Natural killer cell (primary cell): ENCODE results near the gene CDH20. TPM values are rescaled to one million over a fixed set of nuclear protein-coding genes. Genes with fewer than 3 reads are reported as not detected.

Source experiments
- ATAC-seq, 3 donors: fragments of 150-1000 bp in 2 of 3; fragments of 200-7000 bp in 1 of 3; cut with Tn5 transposase; 1 replicate in 1 of 3; 2 replicates in 2 of 3; pipeline ENCODE4 v1.10.0; 2021; ENCODE audit warnings: mild to moderate bottlenecking in 2 of 3, moderate library complexity in 2 of 3
- DNase-seq, 2 donors: peaks; one replicate each; pipeline versions ENCODE4 v3.0.0 to v3.0.0-alpha.2; 2013 to 2021; ENCODE audit warnings: mixed read lengths in 1 of 2
- H3K27ac ChIP-seq: one replicate; pipeline ENCODE4 v1.5.1; 2013; ENCODE audit warnings: mild to moderate bottlenecking, low read length
- H3K27me3 ChIP-seq: one replicate; pipeline ENCODE4 v1.6.1; 2013; ENCODE audit warnings: low read length; ENCODE audit not compliant: control insufficient read depth, insufficient read depth
- H3K36me3 ChIP-seq: one replicate; pipeline ENCODE4 v1.6.1; 2013; ENCODE audit warnings: low read length; ENCODE audit not compliant: control insufficient read depth, insufficient read depth
- H3K4me1 ChIP-seq: one replicate; pipeline ENCODE4 v1.6.1; 2013; ENCODE audit warnings: low read length; ENCODE audit not compliant: control insufficient read depth, insufficient read depth
- H3K4me3 ChIP-seq: one replicate; pipeline ENCODE4 v1.5.1; 2013; ENCODE audit warnings: low read length
- H3K9me3 ChIP-seq: one replicate; pipeline ENCODE4 v1.6.1; 2013; ENCODE audit warnings: low read length; ENCODE audit not compliant: control insufficient read depth, insufficient read depth
- H3K27ac Mint-ChIP-seq, 2 donors: one replicate each; pipeline ENCODE4 v1.8.0; 2022; ENCODE audit warnings: mild to moderate bottlenecking in 2 of 2, mixed read lengths in 2 of 2, moderate library complexity in 1 of 2
- H3K27me3 Mint-ChIP-seq, 2 donors: one replicate each; pipeline ENCODE4 v1.8.0; 2022; ENCODE audit warnings: low read depth in 2 of 2, mixed read lengths in 2 of 2
- H3K36me3 Mint-ChIP-seq: one replicate; pipeline ENCODE4 v1.8.0; 2022; ENCODE audit warnings: mixed read lengths
- H3K4me1 Mint-ChIP-seq, 2 donors: one replicate each; pipeline ENCODE4 v1.8.0; 2022; ENCODE audit warnings: mixed read lengths in 2 of 2
- H3K4me3 Mint-ChIP-seq: one replicate; pipeline ENCODE4 v1.8.0; 2022; ENCODE audit warnings: mild to moderate bottlenecking, moderate library complexity, mixed read lengths
- H3K9me3 Mint-ChIP-seq, 2 donors: one replicate each; pipeline ENCODE4 v1.8.0; 2022; ENCODE audit warnings: mixed read lengths in 2 of 2
- WGBS: methylation state at CpG from one replicate; pipeline ENCODE4 v1.1.7; 2013; ENCODE audit warnings: missing lambda C conversion rate; ENCODE audit not compliant: insufficient coverage; 5-methylcytosine and 5-hydroxymethylcytosine counted together
- intact Hi-C: fragments of 100-400 bp; cut with micrococcal nuclease; formaldehyde crosslinking; loops from one replicate; pipeline ENCODE4 v1.14.2; 2022
- total RNA-seq, 4 donors: library from RNA; stranded (reverse); fragments of 120-200 nt in 1 of 4; gene quantifications; one replicate each; pipeline versions ENCODE4 v1.2.3 to v1.2.4, GENCODE V29; 2013 to 2022
- TF ChIP-seq, protein P1 (sequence below): fragments of 200-600 bp; IDR thresholded peaks from one replicate; pipeline ENCODE4 v1.8.0; 2022; ENCODE audit warnings: antibody characterized with exemption

The CDH20 gene
- total RNA-seq, 3 donors from 2014 or later (not counting 1 experiment from before 2014, with no cell fraction given), result 0.09 to 0.10 TPM; not detected in 1

DNA sequence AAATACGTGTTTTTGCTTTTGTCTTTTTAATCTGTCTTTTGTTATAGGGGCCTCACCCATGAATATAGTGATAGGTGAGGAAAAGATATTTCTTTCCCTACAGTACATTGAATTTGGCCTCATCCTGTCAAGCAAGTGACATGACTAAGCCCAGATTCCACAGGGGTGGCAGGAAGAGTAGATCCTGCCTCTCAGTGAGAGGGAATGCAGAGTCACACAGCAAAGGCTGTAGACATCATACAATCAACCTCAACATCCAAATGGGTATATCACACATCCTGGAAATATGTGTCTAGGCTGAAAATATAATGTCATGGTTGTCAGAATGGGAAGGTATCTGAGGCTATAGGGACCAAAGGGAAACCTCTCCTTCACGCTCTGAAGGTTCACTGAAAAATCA is 269.6 kb downstream of the CDH20 start:
- Mint-ChIP-seq H3K27me3 (peaks cover 29 to 46% of the 10 kb centered on the region in 2 donors), H3K4me3 (no peak overlapping the region), H3K9me3 (no peaks in the 10 kb centered on the region), H3K4me1 (no peaks in the 10 kb centered on the region), H3K27ac (no peak overlapping the region), H3K36me3 (no peaks in the 10 kb centered on the region)
- Histone ChIP-seq H3K9me3 (no peaks in the 10 kb centered on the region), H3K27ac (no peak overlapping the region), H3K27me3 (no peaks in the 10 kb centered on the region), H3K4me1 (no peaks in the 10 kb centered on the region), H3K36me3 (no peaks in the 10 kb centered on the region), H3K4me3 (no peak overlapping the region)
- no peak for DNase-seq
- TF ChIP-seq, protein P1, sequence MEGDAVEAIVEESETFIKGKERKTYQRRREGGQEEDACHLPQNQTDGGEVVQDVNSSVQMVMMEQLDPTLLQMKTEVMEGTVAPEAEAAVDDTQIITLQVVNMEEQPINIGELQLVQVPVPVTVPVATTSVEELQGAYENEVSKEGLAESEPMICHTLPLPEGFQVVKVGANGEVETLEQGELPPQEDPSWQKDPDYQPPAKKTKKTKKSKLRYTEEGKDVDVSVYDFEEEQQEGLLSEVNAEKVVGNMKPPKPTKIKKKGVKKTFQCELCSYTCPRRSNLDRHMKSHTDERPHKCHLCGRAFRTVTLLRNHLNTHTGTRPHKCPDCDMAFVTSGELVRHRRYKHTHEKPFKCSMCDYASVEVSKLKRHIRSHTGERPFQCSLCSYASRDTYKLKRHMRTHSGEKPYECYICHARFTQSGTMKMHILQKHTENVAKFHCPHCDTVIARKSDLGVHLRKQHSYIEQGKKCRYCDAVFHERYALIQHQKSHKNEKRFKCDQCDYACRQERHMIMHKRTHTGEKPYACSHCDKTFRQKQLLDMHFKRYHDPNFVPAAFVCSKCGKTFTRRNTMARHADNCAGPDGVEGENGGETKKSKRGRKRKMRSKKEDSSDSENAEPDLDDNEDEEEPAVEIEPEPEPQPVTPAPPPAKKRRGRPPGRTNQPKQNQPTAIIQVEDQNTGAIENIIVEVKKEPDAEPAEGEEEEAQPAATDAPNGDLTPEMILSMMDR, result no peak
- intact Hi-C loops, result no loop called here
- no peak for ATAC-seq
- no CpG with 5 or more reads among the region's 2 CpGs for WGBS
